A549 (cell line): ENCODE results near the gene CFAP73. TPM values are rescaled to one million over a fixed set of nuclear protein-coding genes. Genes with fewer than 3 reads are reported as not detected.

Source experiments
- polyA plus RNA-seq, 4 experiments: library from polyadenylated mRNA; depleted of rRNA in 3 of 4; stranded (reverse); fragments of >200 nt; fragmentation: RNase III in 1 of 4; extraction: RNeasy Plus Mini Kit Qiagen cat#74134 plus additional on column Dnase treatment in 1 of 4; gene quantifications; 2 replicates in 3 of 4; 3 replicates in 1 of 4; pipeline ENCODE4 v1.2.3, GENCODE V29; 2011 to 2017
- small RNA-seq, 6 experiments: library from RNA; depleted of rRNA; stranded (forward); fragments of <200 nt; gene quantifications; one replicate each; pipeline ENCODE3, GENCODE V24; 2012
- TF ChIP-seq, protein P1 (sequence below): fragments of 250-450 bp; sonication (Bioruptor Pico); IDR thresholded peaks from 2 replicates; pipeline ENCODE4 v1.5.0; 2020; ENCODE audit warnings: low read depth, mild to moderate bottlenecking, moderate library complexity

CFAP73 gene
- polyA plus RNA-seq, 2 of the 4 experiments (the other 2 are of a cell fraction): 0.05 TPM; not detected in 1

DNA sequence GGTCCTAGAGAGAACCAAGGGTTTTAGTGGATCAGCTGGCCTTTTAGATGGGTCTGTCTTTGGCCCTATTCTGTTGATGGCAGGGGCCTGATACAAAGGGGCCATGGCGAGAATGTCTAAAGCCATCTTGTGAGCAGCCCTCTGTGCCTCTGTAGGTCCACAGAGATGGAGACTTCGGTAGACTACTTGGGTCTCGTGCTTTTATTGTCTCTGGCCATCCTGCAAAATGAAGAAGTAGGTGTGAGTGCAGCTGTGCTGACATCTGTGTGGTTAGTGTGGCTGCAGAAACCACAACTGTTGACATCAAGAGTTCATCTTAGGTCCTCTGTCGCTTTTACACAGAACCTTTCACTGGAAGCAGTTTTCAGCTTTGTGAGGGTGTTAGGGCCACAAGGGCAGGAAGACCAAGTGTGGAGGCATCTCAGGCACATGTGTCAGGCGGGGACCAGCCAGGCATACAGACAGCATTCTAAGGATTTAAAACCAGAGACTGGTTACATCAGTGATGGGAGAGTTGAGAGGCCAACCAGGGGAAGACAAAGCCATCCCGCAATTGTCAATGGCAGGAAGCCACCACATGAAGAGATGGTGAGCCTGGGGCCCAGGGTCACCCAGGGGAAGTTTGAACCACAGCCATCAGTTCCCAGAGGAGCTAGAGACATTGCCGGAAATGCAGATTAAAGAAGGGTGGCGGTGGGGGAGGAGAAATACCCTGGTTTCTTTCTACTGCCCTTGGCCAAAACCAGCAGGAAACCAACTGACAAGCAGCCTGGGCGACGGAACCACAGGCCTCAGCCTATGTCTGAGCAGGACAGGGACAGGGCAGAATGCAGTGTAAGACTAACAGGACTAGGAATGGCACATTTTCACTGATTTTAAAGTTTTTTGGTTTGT is 58.8 kb downstream of the CFAP73 start (continued):
- TF ChIP-seq, protein P1, sequence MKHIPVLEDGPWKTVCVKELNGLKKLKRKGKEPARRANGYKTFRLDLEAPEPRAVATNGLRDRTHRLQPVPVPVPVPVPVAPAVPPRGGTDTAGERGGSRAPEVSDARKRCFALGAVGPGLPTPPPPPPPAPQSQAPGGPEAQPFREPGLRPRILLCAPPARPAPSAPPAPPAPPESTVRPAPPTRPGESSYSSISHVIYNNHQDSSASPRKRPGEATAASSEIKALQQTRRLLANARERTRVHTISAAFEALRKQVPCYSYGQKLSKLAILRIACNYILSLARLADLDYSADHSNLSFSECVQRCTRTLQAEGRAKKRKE (CRISPR knock-in tag): no peak

Small RNAs within 50 kb of the gene (small RNA-seq; reads per million reads assigned to genes)
- gene MIR7106 (0 reads per million in 6 experiments), gene RF00019 (0 reads per million in 6 experiments)

Other genes with a start within 250 kb of the CFAP73 start
- gene OAS1, start 242.8 kb upstream of the CFAP73 start, polyA plus RNA-seq (2011; rRNA removed): 52.8 and 72.8 TPM in 2 replicates
- 41.3 to 63.6 TPM (median 48.4 TPM) in 3 replicates for gene OAS1, start 242.8 kb upstream of the CFAP73 start, polyA plus RNA-seq (2017; fragmentation: RNase III; extraction: RNeasy Plus Mini Kit Qiagen cat#74134 plus additional on column Dnase treatment)
- gene OAS3, start 211.2 kb upstream of the CFAP73 start, polyA plus RNA-seq (2011; rRNA removed): 36.7 and 38.9 TPM in 2 replicates
- 22.7 to 23.3 TPM (median 22.9 TPM) in 3 replicates for gene OAS3, start 211.2 kb upstream of the CFAP73 start, polyA plus RNA-seq (2017; fragmentation: RNase III; extraction: RNeasy Plus Mini Kit Qiagen cat#74134 plus additional on column Dnase treatment)
- 0.19 and 0.36 TPM in 2 replicates for gene OAS2, start 171.2 kb upstream of the CFAP73 start, polyA plus RNA-seq (2011; rRNA removed)
- 0.05 TPM in 1 of 3 replicates, not detected in the others for gene OAS2, start 171.2 kb upstream of the CFAP73 start, polyA plus RNA-seq (2017; fragmentation: RNase III; extraction: RNeasy Plus Mini Kit Qiagen cat#74134 plus additional on column Dnase treatment)
- gene DTX1, start 93.0 kb upstream of the CFAP73 start, polyA plus RNA-seq (2011; rRNA removed): 0.28 and 0.36 TPM in 2 replicates
- gene DTX1, start 93.0 kb upstream of the CFAP73 start, polyA plus RNA-seq (2017; fragmentation: RNase III; extraction: RNeasy Plus Mini Kit Qiagen cat#74134 plus additional on column Dnase treatment): 0.28 to 0.37 TPM (median 0.29 TPM) in 3 replicates
- gene RASAL1, start 14.0 kb upstream of the CFAP73 start, polyA plus RNA-seq (2011; rRNA removed): 0.34 and 0.36 TPM in 2 replicates
- gene RASAL1, start 14.0 kb upstream of the CFAP73 start, polyA plus RNA-seq (2017; fragmentation: RNase III; extraction: RNeasy Plus Mini Kit Qiagen cat#74134 plus additional on column Dnase treatment): 0.18 to 0.30 TPM (median 0.30 TPM) in 3 replicates
- gene DDX54, start 35.8 kb downstream of the CFAP73 start, polyA plus RNA-seq (2011; rRNA removed): 60.6 and 62.4 TPM in 2 replicates
- 55.9 to 64.5 TPM (median 62.2 TPM) in 3 replicates for gene DDX54, start 35.8 kb downstream of the CFAP73 start, polyA plus RNA-seq (2017; fragmentation: RNase III; extraction: RNeasy Plus Mini Kit Qiagen cat#74134 plus additional on column Dnase treatment)
- 16.7 and 18.6 TPM in 2 replicates for gene RITA1, start 36.0 kb downstream of the CFAP73 start, polyA plus RNA-seq (2011; rRNA removed)
- 19.6 to 20.5 TPM (median 19.8 TPM) in 3 replicates for gene RITA1, start 36.0 kb downstream of the CFAP73 start, polyA plus RNA-seq (2017; fragmentation: RNase III; extraction: RNeasy Plus Mini Kit Qiagen cat#74134 plus additional on column Dnase treatment)
- gene TPCN1, start 71.7 kb downstream of the CFAP73 start, polyA plus RNA-seq (2011; rRNA removed): 24.1 and 28.7 TPM in 2 replicates
- 20.5 to 21.9 TPM (median 21.0 TPM) in 3 replicates for gene TPCN1, start 71.7 kb downstream of the CFAP73 start, polyA plus RNA-seq (2017; fragmentation: RNase III; extraction: RNeasy Plus Mini Kit Qiagen cat#74134 plus additional on column Dnase treatment)
- gene SLC8B1, start 185.4 kb downstream of the CFAP73 start, polyA plus RNA-seq (2011; rRNA removed): 11.0 and 14.4 TPM in 2 replicates
- gene SLC8B1, start 185.4 kb downstream of the CFAP73 start, polyA plus RNA-seq (2017; fragmentation: RNase III; extraction: RNeasy Plus Mini Kit Qiagen cat#74134 plus additional on column Dnase treatment): 9.7 to 12.2 TPM (median 11.3 TPM) in 3 replicates
- gene PLBD2, start 208.9 kb downstream of the CFAP73 start, polyA plus RNA-seq (2011; rRNA removed): 13.2 and 22.3 TPM in 2 replicates
- 21.9 to 25.9 TPM (median 25.8 TPM) in 3 replicates for gene PLBD2, start 208.9 kb downstream of the CFAP73 start, polyA plus RNA-seq (2017; fragmentation: RNase III; extraction: RNeasy Plus Mini Kit Qiagen cat#74134 plus additional on column Dnase treatment)